Measurements from ENCODE around the gene HNRNPUL2. TPM values are rescaled to one million over a fixed set of nuclear protein-coding genes. Genes with fewer than 3 reads are reported as not detected.
A peak's percentile ranks its signal among the peaks of the same experiment; 100 is the strongest.

Gene HNRNPUL2
- polyA plus RNA-seq, 4 donors, result 38.6 to 67.9 (median 44.1) TPM

- no peak for DNase-seq
- no peak for FAIRE-seq
- Histone ChIP-seq H3K36me3 (ENCODE audit: control insufficient read depth in 3 of 3, insufficient read depth in 2 of 3, low read depth in 1 of 3, low read length in 3 of 3) (peaks cover 0 to 43% (median 15%) of the 10 kb centered on the region in 3 donors), H3K27me3 (ENCODE audit: control insufficient read depth in 3 of 3, insufficient read depth in 3 of 3, low read length in 3 of 3) (peaks cover 0 to 22% (median 0%) of the 10 kb centered on the region in 3 donors), H3K4me3 (ENCODE audit: low read depth in 1 of 3, low read length in 3 of 3) (peak overlapping the region in 1 of 3 donors; percentile 33), H3K27ac (ENCODE audit: low read depth in 1 of 3, low read length in 2 of 3) (peak overlapping the region in 2 of 3 donors; percentile 0 to 67), H3K9me3 (ENCODE audit: control insufficient read depth in 2 of 2, insufficient read depth in 1 of 2, low read depth in 1 of 2, low read length in 1 of 2) (no peaks in the 10 kb centered on the region), H3K4me1 (ENCODE audit: control insufficient read depth in 3 of 3, insufficient read depth in 2 of 3, low read depth in 1 of 3, low read length in 2 of 3) (peaks cover 0 to 14% (median 4%) of the 10 kb centered on the region in 3 donors)
- WGBS, 3 donors, result 44 to 50% (median 47%) methylated on average over 1 of the region's 1 CpG
Measured at GRCh38 chr11:62688491-62688890, 38.8 kb downstream of the HNRNPUL2 start.

GRCh38 chr11:62687508-62688396 lies 39.5 kb downstream of the HNRNPUL2 start:
- DNase-seq, result peak in 1 of 2 donors; percentile 43
- Histone ChIP-seq H3K4me1 (ENCODE audit: control insufficient read depth in 3 of 3, insufficient read depth in 2 of 3, low read depth in 1 of 3, low read length in 2 of 3) (peaks cover 0 to 14% (median 4%) of the 10 kb centered on the region in 3 donors), H3K27ac (ENCODE audit: low read depth in 1 of 3, low read length in 2 of 3) (peak overlapping the region in 1 of 3 donors; percentile 17), H3K36me3 (ENCODE audit: control insufficient read depth in 3 of 3, insufficient read depth in 2 of 3, low read depth in 1 of 3, low read length in 3 of 3) (peaks cover 0 to 37% (median 15%) of the 10 kb centered on the region in 3 donors), H3K27me3 (ENCODE audit: control insufficient read depth in 3 of 3, insufficient read depth in 3 of 3, low read length in 3 of 3) (peaks cover 0 to 22% (median 0%) of the 10 kb centered on the region in 3 donors), H3K9me3 (ENCODE audit: control insufficient read depth in 2 of 2, insufficient read depth in 1 of 2, low read depth in 1 of 2, low read length in 1 of 2) (no peaks in the 10 kb centered on the region), H3K4me3 (ENCODE audit: low read depth in 1 of 3, low read length in 3 of 3) (peak overlapping the region in 2 of 3 donors; percentile 33 to 35)
- WGBS, 3 donors, result 23 to 37% (median 33%) methylated on average over 61 to 74 of the region's 74 CpGs
- FAIRE-seq, result no peak

GRCh38 chr11:62682518-62682917 lies 44.7 kb downstream of the HNRNPUL2 start:
- no peak for FAIRE-seq
- WGBS, 3 donors, result 62 to 82% (median 63%) methylated on average over 7 of the region's 7 CpGs
- no peak overlapping the region for H3K27ac ChIP-seq (ENCODE audit: low read depth in 1 of 3, low read length in 2 of 3)

GRCh38 chr11:62680825-62681240 lies 46.4 kb downstream of the HNRNPUL2 start:
- peaks cover 2 to 10% (median 4%) of the 10 kb centered on the region in 3 donors for H3K4me1 ChIP-seq (ENCODE audit: control insufficient read depth in 3 of 3, insufficient read depth in 2 of 3, low read depth in 1 of 3, low read length in 2 of 3)
- peak overlapping the region in 1 of 3 donors; percentile 0 for H3K27ac ChIP-seq (ENCODE audit: low read depth in 1 of 3, low read length in 2 of 3)
- no peak for FAIRE-seq
- peaks cover 2 to 13% (median 3%) of the 10 kb centered on the region in 3 donors for H3K36me3 ChIP-seq (ENCODE audit: control insufficient read depth in 3 of 3, insufficient read depth in 2 of 3, low read depth in 1 of 3, low read length in 3 of 3)
- H3K27me3 ChIP-seq (ENCODE audit: control insufficient read depth in 3 of 3, insufficient read depth in 3 of 3, low read length in 3 of 3), result no peaks in the 10 kb centered on the region
- 37 to 50% (median 49%) methylated on average over 4 of the region's 4 CpGs for WGBS, 3 donors
- DNase-seq, result peak; percentile 67 to 70
- no peaks in the 10 kb centered on the region for H3K9me3 ChIP-seq (ENCODE audit: control insufficient read depth in 2 of 2, insufficient read depth in 1 of 2, low read depth in 1 of 2, low read length in 1 of 2)
- H3K4me3 ChIP-seq (ENCODE audit: low read depth in 1 of 3, low read length in 3 of 3), result no peak overlapping the region

More at GRCh38 chr11:62682518-62682917, 44.7 kb downstream of the HNRNPUL2 start:
- peaks cover 0 to 4% (median 0%) of the 10 kb centered on the region in 3 donors for H3K36me3 ChIP-seq (ENCODE audit: control insufficient read depth in 3 of 3, insufficient read depth in 2 of 3, low read depth in 1 of 3, low read length in 3 of 3)
- H3K27me3 ChIP-seq (ENCODE audit: control insufficient read depth in 3 of 3, insufficient read depth in 3 of 3, low read length in 3 of 3), result peaks cover 0 to 7% (median 0%) of the 10 kb centered on the region in 3 donors
- H3K9me3 ChIP-seq (ENCODE audit: control insufficient read depth in 2 of 2, insufficient read depth in 1 of 2, low read depth in 1 of 2, low read length in 1 of 2), result no peaks in the 10 kb centered on the region
- no peak for DNase-seq
- H3K4me3 ChIP-seq (ENCODE audit: low read depth in 1 of 3, low read length in 3 of 3), result no peak overlapping the region
- peaks cover 2 to 10% (median 4%) of the 10 kb centered on the region in 3 donors for H3K4me1 ChIP-seq (ENCODE audit: control insufficient read depth in 3 of 3, insufficient read depth in 2 of 3, low read depth in 1 of 3, low read length in 2 of 3)

GRCh38 chr11:62678770-62679696 lies 48.2 kb downstream of the HNRNPUL2 start, which contains the start of gene UBXN1:
UBXN1 (minus strand) TSS chr11:62679073; CDS start chr11:62678923, 150 bp downstream.
- WGBS, 3 donors, result 2 to 7% (median 3%) methylated on average over 50 to 55 of the region's 55 CpGs
- FAIRE-seq, result no peak
- H3K9me3 ChIP-seq (ENCODE audit: control insufficient read depth in 2 of 2, insufficient read depth in 1 of 2, low read depth in 1 of 2, low read length in 1 of 2), result no peaks in the 10 kb centered on the region
- peak; percentile 90 to 94 for DNase-seq
- peaks cover 2 to 24% (median 3%) of the 10 kb centered on the region in 3 donors for H3K36me3 ChIP-seq (ENCODE audit: control insufficient read depth in 3 of 3, insufficient read depth in 2 of 3, low read depth in 1 of 3, low read length in 3 of 3)
- H3K4me1 ChIP-seq (ENCODE audit: control insufficient read depth in 3 of 3, insufficient read depth in 2 of 3, low read depth in 1 of 3, low read length in 2 of 3), result peaks cover 2 to 10% (median 4%) of the 10 kb centered on the region in 3 donors
- no peaks in the 10 kb centered on the region for H3K27me3 ChIP-seq (ENCODE audit: control insufficient read depth in 3 of 3, insufficient read depth in 3 of 3, low read length in 3 of 3)
- peak within 1 kb of the TSS; percentile 70 to 88 (median 77) for H3K27ac ChIP-seq (ENCODE audit: low read depth in 1 of 3, low read length in 2 of 3)
- H3K4me3 ChIP-seq (ENCODE audit: low read depth in 1 of 3, low read length in 3 of 3), result peak within 1 kb of the TSS; percentile 85 to 97 (median 93)

GRCh38 chr11:62678433-62678769 lies 48.9 kb downstream of the HNRNPUL2 start:
- Histone ChIP-seq H3K36me3 (ENCODE audit: control insufficient read depth in 3 of 3, insufficient read depth in 2 of 3, low read depth in 1 of 3, low read length in 3 of 3) (peaks cover 2 to 30% (median 3%) of the 10 kb centered on the region in 3 donors), H3K9me3 (ENCODE audit: control insufficient read depth in 2 of 2, insufficient read depth in 1 of 2, low read depth in 1 of 2, low read length in 1 of 2) (no peaks in the 10 kb centered on the region), H3K4me1 (ENCODE audit: control insufficient read depth in 3 of 3, insufficient read depth in 2 of 3, low read depth in 1 of 3, low read length in 2 of 3) (peaks cover 2 to 11% (median 4%) of the 10 kb centered on the region in 3 donors), H3K27ac (ENCODE audit: low read depth in 1 of 3, low read length in 2 of 3) (peak overlapping the region; percentile 70 to 88 (median 77)), H3K4me3 (ENCODE audit: low read depth in 1 of 3, low read length in 3 of 3) (peak overlapping the region; percentile 85 to 97 (median 93)), H3K27me3 (ENCODE audit: control insufficient read depth in 3 of 3, insufficient read depth in 3 of 3, low read length in 3 of 3) (no peaks in the 10 kb centered on the region)
- WGBS, 3 donors, result 2 to 4% (median 3%) methylated on average over 11 to 16 of the region's 16 CpGs
- DNase-seq (no peak), FAIRE-seq (no peak)

GRCh38 chr11:62677714-62678113 lies 49.5 kb downstream of the HNRNPUL2 start:
- Histone ChIP-seq H3K27me3 (ENCODE audit: control insufficient read depth in 3 of 3, insufficient read depth in 3 of 3, low read length in 3 of 3) (no peaks in the 10 kb centered on the region), H3K4me3 (ENCODE audit: low read depth in 1 of 3, low read length in 3 of 3) (peak overlapping the region in 2 of 3 donors; percentile 17 to 97), H3K4me1 (ENCODE audit: control insufficient read depth in 3 of 3, insufficient read depth in 2 of 3, low read depth in 1 of 3, low read length in 2 of 3) (peaks cover 2 to 16% (median 4%) of the 10 kb centered on the region in 3 donors), H3K9me3 (ENCODE audit: control insufficient read depth in 2 of 2, insufficient read depth in 1 of 2, low read depth in 1 of 2, low read length in 1 of 2) (no peaks in the 10 kb centered on the region), H3K27ac (ENCODE audit: low read depth in 1 of 3, low read length in 2 of 3) (no peak overlapping the region), H3K36me3 (ENCODE audit: control insufficient read depth in 3 of 3, insufficient read depth in 2 of 3, low read depth in 1 of 3, low read length in 3 of 3) (peaks cover 2 to 34% (median 3%) of the 10 kb centered on the region in 3 donors)
- 76 to 83% (median 80%) methylated on average over 15 of the region's 15 CpGs for WGBS, 3 donors
- DNase-seq, result no peak
- no peak for FAIRE-seq

Measured in small intestine (tissue), 7 donors.